Measurements from ENCODE around the gene GRK1.

The GRK1 gene

GRCh38 chr13:113630804-113631203, 36.2 kb upstream of the GRK1 start:
- Histone ChIP-seq H3K4me1 (ENCODE audit: control insufficient read depth, insufficient read depth, low read length) (no peaks in the 10 kb centered on the region), H3K27ac (ENCODE audit: extremely low read depth, low read depth, low read length) (no peak overlapping the region), H3K9me3 (ENCODE audit: control insufficient read depth, insufficient read depth, low read depth, low read length) (no peaks in the 10 kb centered on the region), H3K4me3 (ENCODE audit: low read depth, low read length) (no peak overlapping the region), H3K36me3 (ENCODE audit: control insufficient read depth in 2 of 2, insufficient read depth in 1 of 2, low read length in 2 of 2) (peaks cover 0 to 100% of the 10 kb centered on the region in 2 experiments; a peak in 2 of 3 replicates)
- ChIA-PET CTCF (no interaction called here), POLR2A (no interaction called here)
- TF ChIP-seq ZBTB1 (tag by site-specific recombination; IDR thresholded peaks at IDR 0.05): no peak
- no peak for TF ChIP-seq ZNF221 (tag by site-specific recombination; IDR thresholded peaks at IDR 0.05; ENCODE audit: borderline replicate concordance)
- TF ChIP-seq HOXA7 (CRISPR knock-in tag; IDR thresholded peaks at IDR 0.05; ENCODE audit: borderline replicate concordance): no peak
- no peak for TF ChIP-seq RBAK (tag by site-specific recombination; IDR thresholded peaks at IDR 0.05)
- TF ChIP-seq SETDB1 (IDR thresholded peaks at IDR 0.05; ENCODE audit: insufficient read length, low read length): no peak
- TF ChIP-seq ZNF777 (tag by site-specific recombination; IDR thresholded peaks at IDR 0.05; ENCODE audit: borderline replicate concordance): no peak
- no peak for TF ChIP-seq MEIS1 (CRISPR knock-in tag; IDR thresholded peaks at IDR 0.05; ENCODE audit: borderline replicate concordance)
- no peak for TF ChIP-seq PRDM10 (tag by site-specific recombination; IDR thresholded peaks at IDR 0.05)
- no peak for TF ChIP-seq ZNF639 (tag by site-specific recombination; IDR thresholded peaks at IDR 0.05)
- TF ChIP-seq ZIC2 (tag by site-specific recombination; IDR thresholded peaks at IDR 0.05): no peak
- no peak for TF ChIP-seq ZNF626 (tag by site-specific recombination; IDR thresholded peaks at IDR 0.05)
- TF ChIP-seq ZNF513 (tag by site-specific recombination; IDR thresholded peaks at IDR 0.05): no peak

- Histone ChIP-seq H3K27ac (ENCODE audit: extremely low read depth, low read depth, low read length) (no peak overlapping the region), H3K4me1 (ENCODE audit: control insufficient read depth, insufficient read depth, low read length) (no peaks in the 10 kb centered on the region), H3K4me3 (ENCODE audit: low read depth, low read length) (no peak overlapping the region), H3K36me3 (ENCODE audit: control insufficient read depth in 2 of 2, insufficient read depth in 1 of 2, low read length in 2 of 2) (peaks cover 0 to 100% of the 10 kb centered on the region in 2 experiments; a peak in 2 of 3 replicates), H3K9me3 (ENCODE audit: control insufficient read depth, insufficient read depth, low read depth, low read length) (no peaks in the 10 kb centered on the region)
- CTCF ChIA-PET: interaction anchor here (0.6 kb wide), 1 partner anchor 17 kb away, joined by 3 read pairs; no protein-coding TSS in a partner anchor
- POLR2A ChIA-PET: no interaction called here
- TF ChIP-seq ZNF26 (tag by site-specific recombination; IDR thresholded peaks at IDR 0.05): no peak
- no peak for TF ChIP-seq GLIS1 (tag by site-specific recombination; IDR thresholded peaks at IDR 0.05)
- TF ChIP-seq ZNF624 (tag by site-specific recombination; IDR thresholded peaks at IDR 0.05): no peak
- TF ChIP-seq BCL11B (tag by site-specific recombination; IDR thresholded peaks at IDR 0.05; ENCODE audit: low read depth): no peak
- TF ChIP-seq ZBTB20 (tag by site-specific recombination; IDR thresholded peaks at IDR 0.05): no peak
- no peak for TF ChIP-seq ZBTB8A (tag by site-specific recombination; IDR thresholded peaks at IDR 0.05)
- TF ChIP-seq ZBTB10 (tag by site-specific recombination; IDR thresholded peaks at IDR 0.05): no peak
Observed at GRCh38 chr13:113631341-113632095, 35.5 kb upstream of the GRK1 start.

All from HEK293 (cell line).